GM12878 (cell line): Measurements from ENCODE around the gene RANBP1. TPM values are rescaled to one million over a fixed set of nuclear protein-coding genes. Genes with fewer than 3 reads are reported as not detected.

Source experiments
- CBFB ChIP-seq: IDR thresholded peaks from 2 replicates; pipeline ENCODE4 v1.6.1; 2016; ENCODE audit warnings: antibody characterized with exemption, low read depth
- E2F8 ChIP-seq: fragments of 450-650 bp; IDR thresholded peaks from 2 replicates; pipeline ENCODE4 v1.6.1; 2018; ENCODE audit warnings: mild to moderate bottlenecking, low read depth, moderate library complexity; ENCODE audit not compliant: partially characterized antibody
- E4F1 ChIP-seq: fragments of 450-650 bp; IDR thresholded peaks from 2 replicates; pipeline ENCODE4 v1.6.1; 2018; ENCODE audit warnings: borderline replicate concordance, mild to moderate bottlenecking; ENCODE audit not compliant: partially characterized antibody
- FOS ChIP-seq: IDR thresholded peaks from 3 replicates; pipeline ENCODE4 v1.6.1; 2011; ENCODE audit warnings: borderline replicate concordance; ENCODE audit not compliant: insufficient read length; ENCODE audit errors: extremely low read depth
- FOXK2 ChIP-seq: fragments of 450-650 bp; IDR thresholded peaks from 2 replicates; pipeline ENCODE4 v1.6.1; 2017; ENCODE audit warnings: mild to moderate bottlenecking, moderate library complexity
- IRF4 ChIP-seq: IDR thresholded peaks from 2 replicates; pipeline ENCODE4 v1.6.1; 2011; ENCODE audit warnings: low read depth, low read length
- NBN ChIP-seq: fragments of 450-650 bp; IDR thresholded peaks from 2 replicates; pipeline ENCODE4 v1.6.1; 2016
- RAD51 ChIP-seq: fragments of 450-650 bp; IDR thresholded peaks from 2 replicates; pipeline ENCODE4 v1.6.1; 2016; ENCODE audit warnings: moderate library complexity, mild to moderate bottlenecking, inconsistent platforms
- TAF1 ChIP-seq: IDR thresholded peaks from 2 replicates; pipeline ENCODE4 v1.6.1; 2011; ENCODE audit warnings: mild to moderate bottlenecking, low read depth, low read length, borderline replicate concordance
- USF2 ChIP-seq: IDR thresholded peaks from 2 replicates; pipeline ENCODE4 v1.6.1; 2011; ENCODE audit warnings: low read depth, low read length, improper control_type of control experiment, borderline replicate concordance
- polyA plus RNA-seq, 11 experiments: library from polyadenylated mRNA; depleted of rRNA in 4 of 11; unstranded in 6 of 11; stranded (reverse) in 5 of 11; fragments of >200 nt; fragmentation: Nextera tagmentation in 4 of 11; fragmentation: Illumina TruSeq in 1 of 11; extraction: Ambion mirVana in 4 of 11; extraction: Trizol in 1 of 11; gene quantifications; 1 replicate in 1 of 11; 2 replicates in 10 of 11; pipeline versions ENCODE4 v1.2.1 to v1.2.3, GENCODE V29; 2011 to 2016; ENCODE audit warnings: inconsistent platforms in 2 of 11, missing spikeins in 2 of 11, low read depth in 1 of 11
- total RNA-seq, 4 experiments: library from RNA; depleted of rRNA in 3 of 4; stranded (reverse); fragments of >200 nt in 3 of 4; fragmentation: Illumina TruSeq in 1 of 4; extraction: Trizol in 1 of 4; gene quantifications; 2 replicates each; pipeline versions ENCODE4 v1.2.1 to v1.2.3, GENCODE V29; 2013 to 2021
- TF ChIP-seq, protein P1 (sequence below): IDR thresholded peaks from 2 replicates; pipeline ENCODE4 v1.6.1; 2012; ENCODE audit warnings: improper control_type of control experiment, low read depth, low read length; ENCODE audit not compliant: insufficient replicate concordance
- TF ChIP-seq, protein P2 (sequence below): IDR thresholded peaks from 2 replicates; pipeline ENCODE4 v1.6.1; 2011; ENCODE audit warnings: borderline replicate concordance, low read depth, mild to moderate bottlenecking, moderate library complexity, low read length; ENCODE audit not compliant: insufficient read depth, poor library complexity, severe bottlenecking
- TF ChIP-seq, protein P3 (sequence below): fragments of 450-650 bp; conservative IDR thresholded peaks from 2 replicates; pipeline ENCODE4 v1.6.1; 2017; ENCODE audit warnings: mild to moderate bottlenecking, moderate library complexity

RANBP1 gene
- total and polyA plus RNA-seq, 10 of the 15 experiments (the other 5 are each of a cell fraction or from before 2014, with no cell fraction given): 55.3 to 808 (median 394) TPM

GRCh38 chr22:20079745-20080444, 36.0 kb upstream of the RANBP1 start, which contains the start of gene DGCR8 (continued):
- TF ChIP-seq E4F1 (no peak), E2F8 (peak; percentile 35), IRF4 (no peak), RAD51 (no peak), NBN (peak; percentile 42; the same call in 1 of the 2 replicates), FOXK2 (no peak), CBFB (no peak), USF2 (no peak), FOS (peak; percentile 79), TAF1 (peak; percentile 48; the same call in 1 of the 2 replicates)
- TF ChIP-seq, protein P1, sequence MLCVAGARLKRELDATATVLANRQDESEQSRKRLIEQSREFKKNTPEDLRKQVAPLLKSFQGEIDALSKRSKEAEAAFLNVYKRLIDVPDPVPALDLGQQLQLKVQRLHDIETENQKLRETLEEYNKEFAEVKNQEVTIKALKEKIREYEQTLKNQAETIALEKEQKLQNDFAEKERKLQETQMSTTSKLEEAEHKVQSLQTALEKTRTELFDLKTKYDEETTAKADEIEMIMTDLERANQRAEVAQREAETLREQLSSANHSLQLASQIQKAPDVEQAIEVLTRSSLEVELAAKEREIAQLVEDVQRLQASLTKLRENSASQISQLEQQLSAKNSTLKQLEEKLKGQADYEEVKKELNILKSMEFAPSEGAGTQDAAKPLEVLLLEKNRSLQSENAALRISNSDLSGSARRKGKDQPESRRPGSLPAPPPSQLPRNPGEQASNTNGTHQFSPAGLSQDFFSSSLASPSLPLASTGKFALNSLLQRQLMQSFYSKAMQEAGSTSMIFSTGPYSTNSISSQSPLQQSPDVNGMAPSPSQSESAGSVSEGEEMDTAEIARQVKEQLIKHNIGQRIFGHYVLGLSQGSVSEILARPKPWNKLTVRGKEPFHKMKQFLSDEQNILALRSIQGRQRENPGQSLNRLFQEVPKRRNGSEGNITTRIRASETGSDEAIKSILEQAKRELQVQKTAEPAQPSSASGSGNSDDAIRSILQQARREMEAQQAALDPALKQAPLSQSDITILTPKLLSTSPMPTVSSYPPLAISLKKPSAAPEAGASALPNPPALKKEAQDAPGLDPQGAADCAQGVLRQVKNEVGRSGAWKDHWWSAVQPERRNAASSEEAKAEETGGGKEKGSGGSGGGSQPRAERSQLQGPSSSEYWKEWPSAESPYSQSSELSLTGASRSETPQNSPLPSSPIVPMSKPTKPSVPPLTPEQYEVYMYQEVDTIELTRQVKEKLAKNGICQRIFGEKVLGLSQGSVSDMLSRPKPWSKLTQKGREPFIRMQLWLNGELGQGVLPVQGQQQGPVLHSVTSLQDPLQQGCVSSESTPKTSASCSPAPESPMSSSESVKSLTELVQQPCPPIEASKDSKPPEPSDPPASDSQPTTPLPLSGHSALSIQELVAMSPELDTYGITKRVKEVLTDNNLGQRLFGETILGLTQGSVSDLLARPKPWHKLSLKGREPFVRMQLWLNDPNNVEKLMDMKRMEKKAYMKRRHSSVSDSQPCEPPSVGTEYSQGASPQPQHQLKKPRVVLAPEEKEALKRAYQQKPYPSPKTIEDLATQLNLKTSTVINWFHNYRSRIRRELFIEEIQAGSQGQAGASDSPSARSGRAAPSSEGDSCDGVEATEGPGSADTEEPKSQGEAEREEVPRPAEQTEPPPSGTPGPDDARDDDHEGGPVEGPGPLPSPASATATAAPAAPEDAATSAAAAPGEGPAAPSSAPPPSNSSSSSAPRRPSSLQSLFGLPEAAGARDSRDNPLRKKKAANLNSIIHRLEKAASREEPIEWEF: no peak
- TF ChIP-seq, protein P2, sequence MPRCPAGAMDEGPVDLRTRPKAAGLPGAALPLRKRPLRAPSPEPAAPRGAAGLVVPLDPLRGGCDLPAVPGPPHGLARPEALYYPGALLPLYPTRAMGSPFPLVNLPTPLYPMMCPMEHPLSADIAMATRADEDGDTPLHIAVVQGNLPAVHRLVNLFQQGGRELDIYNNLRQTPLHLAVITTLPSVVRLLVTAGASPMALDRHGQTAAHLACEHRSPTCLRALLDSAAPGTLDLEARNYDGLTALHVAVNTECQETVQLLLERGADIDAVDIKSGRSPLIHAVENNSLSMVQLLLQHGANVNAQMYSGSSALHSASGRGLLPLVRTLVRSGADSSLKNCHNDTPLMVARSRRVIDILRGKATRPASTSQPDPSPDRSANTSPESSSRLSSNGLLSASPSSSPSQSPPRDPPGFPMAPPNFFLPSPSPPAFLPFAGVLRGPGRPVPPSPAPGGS: no peak
- TF ChIP-seq, protein P3, sequence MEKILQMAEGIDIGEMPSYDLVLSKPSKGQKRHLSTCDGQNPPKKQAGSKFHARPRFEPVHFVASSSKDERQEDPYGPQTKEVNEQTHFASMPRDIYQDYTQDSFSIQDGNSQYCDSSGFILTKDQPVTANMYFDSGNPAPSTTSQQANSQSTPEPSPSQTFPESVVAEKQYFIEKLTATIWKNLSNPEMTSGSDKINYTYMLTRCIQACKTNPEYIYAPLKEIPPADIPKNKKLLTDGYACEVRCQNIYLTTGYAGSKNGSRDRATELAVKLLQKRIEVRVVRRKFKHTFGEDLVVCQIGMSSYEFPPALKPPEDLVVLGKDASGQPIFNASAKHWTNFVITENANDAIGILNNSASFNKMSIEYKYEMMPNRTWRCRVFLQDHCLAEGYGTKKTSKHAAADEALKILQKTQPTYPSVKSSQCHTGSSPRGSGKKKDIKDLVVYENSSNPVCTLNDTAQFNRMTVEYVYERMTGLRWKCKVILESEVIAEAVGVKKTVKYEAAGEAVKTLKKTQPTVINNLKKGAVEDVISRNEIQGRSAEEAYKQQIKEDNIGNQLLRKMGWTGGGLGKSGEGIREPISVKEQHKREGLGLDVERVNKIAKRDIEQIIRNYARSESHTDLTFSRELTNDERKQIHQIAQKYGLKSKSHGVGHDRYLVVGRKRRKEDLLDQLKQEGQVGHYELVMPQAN: no peak; the same call in 1 of the 2 replicates
